CD14-positive monocyte (primary cell): ENCODE measurements around the gene RSPH1. TPM values are rescaled to one million over a fixed set of nuclear protein-coding genes. Genes with fewer than 3 reads are reported as not detected.

Source experiments
- DNase-seq, 3 donors: peaks; one replicate each; pipeline ENCODE4 v3.0.0-alpha.2; 2011 to 2022
- H2AFZ ChIP-seq: 2 replicates; pipeline ENCODE4 v1.6.0; 2012; ENCODE audit warnings: mild to moderate bottlenecking, low read depth, low read length, inconsistent platforms; ENCODE audit not compliant: insufficient read depth, poor library complexity, severe bottlenecking
- H3K27ac ChIP-seq, 2 donors: 1 replicate in 1 of 2; 2 replicates in 1 of 2; pipeline ENCODE4 v1.5.1; 2012 to 2013; ENCODE audit warnings: low read length in 2 of 2, control low read depth in 1 of 2, inconsistent platforms in 1 of 2, low read depth in 1 of 2, mild to moderate bottlenecking in 1 of 2
- H3K27me3 ChIP-seq, 2 donors: one replicate each; pipeline versions ENCODE4 v1.6.0 to v1.6.1; 2011 to 2013; ENCODE audit warnings: low read length in 2 of 2; ENCODE audit not compliant: control insufficient read depth in 2 of 2, insufficient read depth in 2 of 2
- H3K36me3 ChIP-seq, 2 donors: replicated peaks in 1 of 2; 1 replicate in 1 of 2; 2 replicates in 1 of 2; pipeline versions ENCODE4 v1.5.1 to v1.6.1; 2012 to 2013; ENCODE audit warnings: low read length in 2 of 2, control low read depth in 1 of 2, inconsistent platforms in 1 of 2, mild to moderate bottlenecking in 1 of 2; ENCODE audit not compliant: insufficient read depth in 2 of 2, control insufficient read depth in 1 of 2
- H3K4me1 ChIP-seq, 2 donors: 1 replicate in 1 of 2; 2 replicates in 1 of 2; pipeline versions ENCODE4 v1.5.1 to v1.6.1; 2012 to 2013; ENCODE audit warnings: low read length in 2 of 2, control low read depth in 1 of 2, inconsistent platforms in 1 of 2, mild to moderate bottlenecking in 1 of 2, moderate library complexity in 1 of 2; ENCODE audit not compliant: insufficient read depth in 2 of 2, control insufficient read depth in 1 of 2
- H3K4me2 ChIP-seq: replicated peaks from 2 replicates; pipeline ENCODE3; 2012; ENCODE audit warnings: low read length, moderate library complexity, mild to moderate bottlenecking; ENCODE audit not compliant: poor library complexity, severe bottlenecking; ENCODE audit errors: extremely low read depth
- H3K4me3 ChIP-seq, 3 experiments: fragments of 200-600 bp in 1 of 3; sonication (generic) in 1 of 3; replicated peaks in 1 of 3; 1 replicate in 2 of 3; 2 replicates in 1 of 3; pipeline ENCODE4 v1.5.1; 2011 to 2013; ENCODE audit warnings: low read length in 3 of 3, mild to moderate bottlenecking in 3 of 3, control low read depth in 2 of 3, low read depth in 2 of 3, inconsistent platforms in 1 of 3, moderate library complexity in 1 of 3
- H3K79me2 ChIP-seq: 2 replicates; pipeline ENCODE4 v1.6.0; 2012; ENCODE audit warnings: mild to moderate bottlenecking, control low read depth, inconsistent platforms, low read length, moderate library complexity; ENCODE audit not compliant: insufficient read depth
- H3K9ac ChIP-seq: 2 replicates; pipeline ENCODE4 v1.6.0; 2017; ENCODE audit warnings: low read length, mild to moderate bottlenecking; ENCODE audit not compliant: insufficient read depth, poor library complexity, severe bottlenecking
- H3K9me3 ChIP-seq, 2 donors: replicated peaks in 1 of 2; 1 replicate in 1 of 2; 2 replicates in 1 of 2; pipeline versions ENCODE4 v1.5.1 to v1.6.1; 2012 to 2013; ENCODE audit warnings: low read length in 2 of 2, control low read depth in 1 of 2; ENCODE audit not compliant: control insufficient read depth in 1 of 2, insufficient read depth in 1 of 2
- H4K20me1 ChIP-seq: 2 replicates; pipeline ENCODE4 v1.6.0; 2012; ENCODE audit warnings: mild to moderate bottlenecking, low read length, control low read depth, moderate library complexity; ENCODE audit not compliant: insufficient read depth
- H3K27ac Mint-ChIP-seq, 7 donors: one replicate each; pipeline ENCODE4 v1.8.0; 2020; ENCODE audit warnings: mild to moderate bottlenecking in 7 of 7, mixed read lengths in 7 of 7, moderate library complexity in 6 of 7, inconsistent platforms in 2 of 7
- H3K27me3 Mint-ChIP-seq, 3 donors: one replicate each; pipeline ENCODE4 v1.8.0; 2021 to 2022; ENCODE audit warnings: low read depth in 3 of 3, mild to moderate bottlenecking in 3 of 3, mixed read lengths in 3 of 3, moderate library complexity in 3 of 3, inconsistent platforms in 1 of 3
- H3K36me3 Mint-ChIP-seq, 2 donors: one replicate each; pipeline ENCODE4 v1.8.0; 2020; ENCODE audit warnings: mixed read lengths in 2 of 2, inconsistent platforms in 1 of 2, mild to moderate bottlenecking in 1 of 2
- H3K4me1 Mint-ChIP-seq: one replicate; pipeline ENCODE4 v1.8.0; 2020; ENCODE audit warnings: mild to moderate bottlenecking, mixed read lengths
- H3K4me3 Mint-ChIP-seq, 2 donors: one replicate each; pipeline ENCODE4 v1.8.0; 2020; ENCODE audit warnings: mild to moderate bottlenecking in 2 of 2, mixed read lengths in 2 of 2, moderate library complexity in 1 of 2
- H3K9me3 Mint-ChIP-seq, 7 donors: one replicate each; pipeline ENCODE4 v1.8.0; 2020 to 2022; ENCODE audit warnings: mixed read lengths in 7 of 7, mild to moderate bottlenecking in 6 of 7, moderate library complexity in 6 of 7, inconsistent platforms in 2 of 7
- WGBS: methylation state at CpG from one replicate; pipeline ENCODE4 v1.1.5; 2013; ENCODE audit warnings: missing lambda C conversion rate; ENCODE audit not compliant: insufficient coverage; 5-methylcytosine and 5-hydroxymethylcytosine counted together
- intact Hi-C, 2 donors: fragments of 100-400 bp; cut with micrococcal nuclease; formaldehyde crosslinking; loops; one replicate each; pipeline versions ENCODE4 v1.15.0 to v1.15.1; 2023
- polyA plus RNA-seq, 3 donors: library from polyadenylated mRNA; depleted of rRNA in 1 of 3; unstranded in 2 of 3; stranded (reverse) in 1 of 3; fragments of 300-500 nt in 2 of 3; fragments of >200 nt in 1 of 3; fragmentation: Illumina TruSeq in 2 of 3; gene quantifications; 1 replicate in 2 of 3; 2 replicates in 1 of 3; pipeline ENCODE4 v1.2.3, GENCODE V29; 2012 to 2021
- TF ChIP-seq, protein P1 (sequence below): fragments of 200-600 bp; IDR thresholded peaks from one replicate; pipeline ENCODE4 v1.8.0; 2022; ENCODE audit warnings: antibody characterized with exemption, mild to moderate bottlenecking

Gene RSPH1
- polyA plus RNA-seq, 3 donors: 0.03 TPM; not detected in 2

DNA sequence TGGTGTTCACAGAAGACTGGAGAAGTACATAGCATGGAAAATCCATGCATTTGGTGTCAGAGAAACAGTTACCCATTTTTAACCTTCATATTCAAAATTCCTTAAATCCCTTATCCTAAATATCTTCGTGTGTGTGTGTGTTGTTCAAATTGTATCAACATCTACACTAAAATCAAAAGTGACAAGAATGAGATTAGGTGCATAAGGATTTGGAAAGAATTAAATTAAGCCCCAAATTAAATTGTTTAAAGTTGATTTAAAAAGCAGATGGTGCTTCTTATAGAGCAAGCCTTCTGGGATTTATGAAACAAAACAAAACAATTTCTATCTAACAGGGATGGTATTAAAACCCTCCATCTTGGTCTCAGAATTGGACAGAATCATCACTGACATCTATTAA is 4.7 kb downstream of the RSPH1 start:
- Histone ChIP-seq H3K36me3 (no peaks in the 10 kb centered on the region), H3K9ac (no peak overlapping the region), H3K27ac (no peak overlapping the region), H4K20me1 (no peaks in the 10 kb centered on the region), H3K4me2 (no peak overlapping the region), H3K27me3 (peaks cover 0 to 3% of the 10 kb centered on the region in 2 donors), H3K4me1 (peaks cover 6 to 9% of the 10 kb centered on the region in 2 donors), H3K4me3 (no peak overlapping the region), H3K79me2 (no peaks in the 10 kb centered on the region), H2AFZ (no peak overlapping the region), H3K9me3 (no peaks in the 10 kb centered on the region)
- TF ChIP-seq, protein P1, sequence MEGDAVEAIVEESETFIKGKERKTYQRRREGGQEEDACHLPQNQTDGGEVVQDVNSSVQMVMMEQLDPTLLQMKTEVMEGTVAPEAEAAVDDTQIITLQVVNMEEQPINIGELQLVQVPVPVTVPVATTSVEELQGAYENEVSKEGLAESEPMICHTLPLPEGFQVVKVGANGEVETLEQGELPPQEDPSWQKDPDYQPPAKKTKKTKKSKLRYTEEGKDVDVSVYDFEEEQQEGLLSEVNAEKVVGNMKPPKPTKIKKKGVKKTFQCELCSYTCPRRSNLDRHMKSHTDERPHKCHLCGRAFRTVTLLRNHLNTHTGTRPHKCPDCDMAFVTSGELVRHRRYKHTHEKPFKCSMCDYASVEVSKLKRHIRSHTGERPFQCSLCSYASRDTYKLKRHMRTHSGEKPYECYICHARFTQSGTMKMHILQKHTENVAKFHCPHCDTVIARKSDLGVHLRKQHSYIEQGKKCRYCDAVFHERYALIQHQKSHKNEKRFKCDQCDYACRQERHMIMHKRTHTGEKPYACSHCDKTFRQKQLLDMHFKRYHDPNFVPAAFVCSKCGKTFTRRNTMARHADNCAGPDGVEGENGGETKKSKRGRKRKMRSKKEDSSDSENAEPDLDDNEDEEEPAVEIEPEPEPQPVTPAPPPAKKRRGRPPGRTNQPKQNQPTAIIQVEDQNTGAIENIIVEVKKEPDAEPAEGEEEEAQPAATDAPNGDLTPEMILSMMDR: no peak
- peaks cover 2 to 4% (median 2%) of the 10 kb centered on the region in 3 donors for H3K27me3 Mint-ChIP-seq
- intact Hi-C loops: no loop called here
- no peaks in the 10 kb centered on the region for H3K36me3 Mint-ChIP-seq
- DNase-seq: no peak
- no peak overlapping the region for H3K4me3 Mint-ChIP-seq
- H3K4me1 Mint-ChIP-seq: peaks cover 12% of the 10 kb centered on the region
- no peak overlapping the region for H3K27ac Mint-ChIP-seq
- peaks cover 0 to 7% (median 6%) of the 10 kb centered on the region in 7 donors for H3K9me3 Mint-ChIP-seq
- no CpG with 5 or more reads among the region's 1 CpG for WGBS

DNA sequence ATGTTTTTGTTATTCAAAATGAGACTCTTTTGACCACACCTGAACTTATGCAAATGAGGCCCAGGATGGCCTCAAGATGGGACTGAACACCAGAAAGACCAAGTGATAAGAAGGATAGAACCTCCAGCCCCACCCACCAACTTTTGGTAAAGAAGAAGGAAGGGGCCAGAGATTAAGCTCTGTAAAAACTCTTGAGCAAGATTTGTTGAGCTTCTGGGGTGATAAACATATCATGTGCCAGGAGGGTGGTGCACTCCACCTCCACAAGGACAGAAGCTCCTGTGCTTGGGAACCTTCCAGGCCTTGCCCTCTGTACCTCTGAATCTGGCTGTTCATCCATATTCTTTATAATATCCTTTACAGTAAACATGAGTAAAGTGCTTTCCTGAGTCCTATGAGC is 5.3 kb downstream of the RSPH1 start:
- no peak overlapping the region for H3K27ac Mint-ChIP-seq
- peaks cover 2% of the 10 kb centered on the region in 3 donors for H3K27me3 Mint-ChIP-seq
- peaks cover 0 to 7% (median 6%) of the 10 kb centered on the region in 7 donors for H3K9me3 Mint-ChIP-seq
- no peak overlapping the region for H3K9ac ChIP-seq
- H3K36me3 ChIP-seq: no peaks in the 10 kb centered on the region
- H3K4me3 Mint-ChIP-seq: no peak overlapping the region
- TF ChIP-seq, protein P1: no peak
- H2AFZ ChIP-seq: no peak overlapping the region
- H3K36me3 Mint-ChIP-seq: no peaks in the 10 kb centered on the region
- H4K20me1 ChIP-seq: no peaks in the 10 kb centered on the region
- no peaks in the 10 kb centered on the region for H3K9me3 ChIP-seq
- intact Hi-C loops: no loop called here
- DNase-seq: no peak
- H3K27ac ChIP-seq: no peak overlapping the region
- H3K4me2 ChIP-seq: no peak overlapping the region
- H3K4me1 ChIP-seq: peaks cover 4 to 6% of the 10 kb centered on the region in 2 donors
- H3K4me3 ChIP-seq: no peak overlapping the region
- peaks cover 8% of the 10 kb centered on the region for H3K4me1 Mint-ChIP-seq
- peaks cover 0 to 3% of the 10 kb centered on the region in 2 donors for H3K27me3 ChIP-seq
- H3K79me2 ChIP-seq: no peaks in the 10 kb centered on the region
